Fibroblast of skin of back (primary cell): Measurements from ENCODE around the gene NUBPL.
A peak's percentile ranks its signal among the peaks of the same experiment; 100 is the strongest.
"Not testable (repeated sequence)": the region's sequence is repeated elsewhere in the genome, so short reads cannot be mapped to it uniquely, and the experiment has no call there.

Experiments
- DNase-seq: peaks from one replicate; pipeline ENCODE4 v3.0.0-alpha.2; 2013

Gene NUBPL

GRCh38 chr14:31880935-31881334, 319.7 kb downstream of the NUBPL start:
- DNase-seq: peak; percentile 97

GRCh38 chr14:31881531-31882310, 320.5 kb downstream of the NUBPL start:
- peak; percentile 61 for DNase-seq

- no peak for DNase-seq
Measured at GRCh38 chr14:31884238-31884637, 323.0 kb downstream of the NUBPL start.

GRCh38 chr14:31884776-31885379, 323.7 kb downstream of the NUBPL start:
- peak; percentile 54 for DNase-seq

- DNase-seq: peak; percentile 32
Measured at GRCh38 chr14:31886156-31886835, 325.1 kb downstream of the NUBPL start.

GRCh38 chr14:31887929-31888580, 326.9 kb downstream of the NUBPL start:
- no peak for DNase-seq

GRCh38 chr14:31889297-31889696, 328.1 kb downstream of the NUBPL start:
- no peak for DNase-seq

- DNase-seq: not testable (repeated sequence)
Measured at GRCh38 chr14:31890202-31890601, 329.0 kb downstream of the NUBPL start.

- peak; percentile 56 for DNase-seq
Measured at GRCh38 chr14:31893221-31893757, 332.1 kb downstream of the NUBPL start.

- DNase-seq: no peak
Measured at GRCh38 chr14:31894351-31894750, 333.1 kb downstream of the NUBPL start.

GRCh38 chr14:31895206-31895605, 334.0 kb downstream of the NUBPL start:
- DNase-seq: peak; percentile 87

GRCh38 chr14:31895646-31896045, 334.4 kb downstream of the NUBPL start:
- no peak for DNase-seq

GRCh38 chr14:31897581-31898186, 336.5 kb downstream of the NUBPL start:
- DNase-seq: no peak

GRCh38 chr14:31898838-31899528, 337.8 kb downstream of the NUBPL start:
- DNase-seq: no peak

- no peak for DNase-seq
Measured at GRCh38 chr14:31902002-31902401, 340.8 kb downstream of the NUBPL start.

- DNase-seq: no peak
Measured at GRCh38 chr14:31902945-31903646, 341.9 kb downstream of the NUBPL start.

- no peak for DNase-seq
Measured at GRCh38 chr14:31909977-31910376, 348.8 kb downstream of the NUBPL start.
